ENCODE results near the gene PARD3.
"Not testable (repeated sequence)": the region's sequence is repeated elsewhere in the genome, so short reads cannot be mapped to it uniquely, and the experiment has no call there.

Gene PARD3

GRCh38 chr10:34702093-34702937 is 112.8 kb downstream of the PARD3 start:
- no peak for DNase-seq (ENCODE audit: low read depth in 2 of 2)
- TF ChIP-seq, protein P1, sequence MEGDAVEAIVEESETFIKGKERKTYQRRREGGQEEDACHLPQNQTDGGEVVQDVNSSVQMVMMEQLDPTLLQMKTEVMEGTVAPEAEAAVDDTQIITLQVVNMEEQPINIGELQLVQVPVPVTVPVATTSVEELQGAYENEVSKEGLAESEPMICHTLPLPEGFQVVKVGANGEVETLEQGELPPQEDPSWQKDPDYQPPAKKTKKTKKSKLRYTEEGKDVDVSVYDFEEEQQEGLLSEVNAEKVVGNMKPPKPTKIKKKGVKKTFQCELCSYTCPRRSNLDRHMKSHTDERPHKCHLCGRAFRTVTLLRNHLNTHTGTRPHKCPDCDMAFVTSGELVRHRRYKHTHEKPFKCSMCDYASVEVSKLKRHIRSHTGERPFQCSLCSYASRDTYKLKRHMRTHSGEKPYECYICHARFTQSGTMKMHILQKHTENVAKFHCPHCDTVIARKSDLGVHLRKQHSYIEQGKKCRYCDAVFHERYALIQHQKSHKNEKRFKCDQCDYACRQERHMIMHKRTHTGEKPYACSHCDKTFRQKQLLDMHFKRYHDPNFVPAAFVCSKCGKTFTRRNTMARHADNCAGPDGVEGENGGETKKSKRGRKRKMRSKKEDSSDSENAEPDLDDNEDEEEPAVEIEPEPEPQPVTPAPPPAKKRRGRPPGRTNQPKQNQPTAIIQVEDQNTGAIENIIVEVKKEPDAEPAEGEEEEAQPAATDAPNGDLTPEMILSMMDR (IDR thresholded peaks at IDR 0.05; ENCODE audit: low read depth, low read length), result no peak
- H3K4me3 ChIP-seq (replicated peaks in 1 of 2; ENCODE audit: low read depth in 2 of 2, low read length in 2 of 2), result no peak overlapping the region

- no peak overlapping the region for H3K4me3 ChIP-seq (replicated peaks in 1 of 2; ENCODE audit: low read depth in 2 of 2, low read length in 2 of 2)
- TF ChIP-seq, protein P1 (IDR thresholded peaks at IDR 0.05; ENCODE audit: low read depth, low read length), result no peak
- no peak for DNase-seq (ENCODE audit: low read depth in 2 of 2)
These were observed 113.9 kb downstream of the PARD3 start for GRCh38 chr10:34701194-34701593.

- not testable (repeated sequence) for H3K4me3 ChIP-seq (replicated peaks in 1 of 2; ENCODE audit: low read depth in 2 of 2, low read length in 2 of 2); DNase-seq (ENCODE audit: low read depth in 2 of 2)
These were observed 114.3 kb downstream of the PARD3 start for GRCh38 chr10:34700752-34701151.

DNA sequence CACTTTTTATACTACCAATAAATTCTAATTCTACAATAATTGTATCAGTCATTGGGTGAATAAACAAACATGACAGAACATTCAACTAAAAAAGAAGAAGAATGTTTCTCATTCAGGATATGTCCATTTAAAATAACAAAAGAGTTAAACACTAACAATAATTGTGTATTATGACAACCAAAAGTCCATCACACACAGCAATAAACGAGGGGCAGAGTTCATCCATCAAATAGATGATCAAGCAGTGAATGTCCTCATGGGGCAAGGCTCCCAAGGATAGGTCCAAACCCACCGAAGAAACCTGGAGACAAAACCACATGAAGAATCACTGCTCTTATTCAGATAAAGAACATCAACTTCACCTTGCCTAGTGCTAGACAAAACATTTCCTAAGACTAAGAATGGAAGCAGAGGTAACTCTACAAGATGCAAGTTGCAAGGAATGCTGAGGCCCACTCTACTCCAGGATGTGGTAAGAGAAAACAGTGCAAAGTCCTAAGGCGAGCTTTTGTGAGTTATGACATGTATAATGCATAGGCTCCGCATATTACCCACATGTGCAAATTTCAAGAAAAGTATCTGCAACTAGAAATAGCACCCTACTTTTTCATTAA is 115.1 kb downstream of the PARD3 start:
- TF ChIP-seq, protein P1 (IDR thresholded peaks at IDR 0.05; ENCODE audit: low read depth, low read length), result no peak
- H3K4me3 ChIP-seq (replicated peaks in 1 of 2; ENCODE audit: low read depth in 2 of 2, low read length in 2 of 2), result no peak overlapping the region
- DNase-seq (ENCODE audit: low read depth in 2 of 2), result no peak

DNA sequence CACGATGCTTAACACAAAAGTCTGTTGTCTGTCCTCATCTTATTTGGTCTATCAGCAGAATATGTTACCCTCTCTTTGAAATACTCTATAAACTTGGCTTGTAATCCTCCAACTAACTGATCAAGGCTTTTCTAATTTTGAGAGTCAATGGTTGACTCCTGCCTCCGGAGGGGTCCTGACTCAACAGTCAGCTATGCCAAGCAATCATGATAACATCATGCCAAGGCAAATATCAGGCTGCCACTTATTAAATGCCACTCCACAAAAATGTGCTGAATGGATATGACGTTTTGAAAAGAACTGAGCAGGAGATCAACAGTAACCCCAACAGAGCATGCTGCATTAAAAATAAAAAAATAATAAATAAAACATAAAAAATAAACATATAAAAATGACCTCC is 116.1 kb downstream of the PARD3 start:
- TF ChIP-seq, protein P1 (IDR thresholded peaks at IDR 0.05; ENCODE audit: low read depth, low read length), result no peak
- H3K4me3 ChIP-seq (replicated peaks in 1 of 2; ENCODE audit: low read depth in 2 of 2, low read length in 2 of 2), result no peak overlapping the region
- peak; percentile 69 to 70 for DNase-seq (ENCODE audit: low read depth in 2 of 2)

GRCh38 chr10:34698248-34698831 is 116.8 kb downstream of the PARD3 start:
- no peak for DNase-seq (ENCODE audit: low read depth in 2 of 2)
- TF ChIP-seq, protein P1 (IDR thresholded peaks at IDR 0.05; ENCODE audit: low read depth, low read length), result no peak
- no peak overlapping the region for H3K4me3 ChIP-seq (replicated peaks in 1 of 2; ENCODE audit: low read depth in 2 of 2, low read length in 2 of 2)
